IPS-NIHi7 (cell line): ENCODE measurements around the gene FYN.
A peak's percentile ranks its signal among the peaks of the same experiment; 100 is the strongest.

ENCODE experiments used
- DNase-seq: peaks from one replicate; pipeline ENCODE4 v3.0.0; 2012; ENCODE audit warnings: mixed read lengths; ENCODE audit errors: extremely low spot score

Gene FYN

DNA sequence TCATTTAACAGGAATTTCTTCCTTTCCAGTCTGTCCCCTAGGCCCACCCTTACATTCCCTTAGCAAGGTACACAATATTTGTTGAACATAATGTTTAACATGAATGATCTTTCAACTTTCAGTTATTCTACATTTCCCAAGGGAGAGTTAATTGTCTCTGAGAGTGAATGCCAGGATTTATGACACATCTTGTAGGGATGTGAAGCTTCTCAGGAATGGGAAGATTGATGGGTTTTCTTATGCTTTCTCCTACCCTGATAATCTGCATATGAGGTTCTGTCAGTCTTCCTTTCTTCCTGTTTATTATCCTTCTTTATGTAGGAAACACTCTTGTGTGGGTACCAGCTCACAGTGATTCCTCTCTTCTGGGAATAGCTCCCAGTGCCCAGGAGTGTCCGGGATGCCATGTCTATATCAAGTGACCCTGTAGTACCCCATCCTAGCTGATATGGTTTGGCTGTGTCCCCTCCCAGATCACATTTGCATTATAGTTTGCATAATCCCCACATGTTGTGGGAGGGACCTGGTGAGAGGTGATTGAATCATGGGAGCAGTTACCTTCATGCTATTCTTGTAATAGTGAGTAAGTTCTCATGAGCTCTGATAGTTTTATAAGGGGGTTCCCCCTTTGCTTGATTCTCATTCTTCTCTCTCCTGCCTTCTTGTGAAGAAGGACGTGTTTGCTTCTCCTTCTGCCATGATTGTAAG is 7.1 kb upstream of the FYN start:
- no peak for DNase-seq

DNA sequence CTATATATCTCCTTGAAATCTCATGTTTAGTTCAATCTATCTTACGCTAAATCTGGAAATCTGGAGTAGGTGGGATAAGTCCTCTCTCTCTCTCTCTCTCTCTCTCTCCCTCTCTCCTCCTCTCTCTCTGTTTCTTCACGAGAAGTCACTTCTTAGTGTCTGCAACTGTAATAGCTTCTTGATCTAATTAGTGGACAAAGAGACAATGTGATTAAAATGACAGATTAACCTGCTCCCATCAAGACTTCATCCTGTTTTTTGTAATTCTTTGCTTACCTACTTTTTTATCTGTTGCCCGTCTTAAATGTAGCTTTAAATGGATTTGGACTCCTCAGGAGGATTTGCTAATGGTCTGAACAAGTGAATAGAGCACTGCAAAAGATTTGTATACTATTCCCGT is 2.5 kb upstream of the FYN start:
- no peak for DNase-seq

DNA sequence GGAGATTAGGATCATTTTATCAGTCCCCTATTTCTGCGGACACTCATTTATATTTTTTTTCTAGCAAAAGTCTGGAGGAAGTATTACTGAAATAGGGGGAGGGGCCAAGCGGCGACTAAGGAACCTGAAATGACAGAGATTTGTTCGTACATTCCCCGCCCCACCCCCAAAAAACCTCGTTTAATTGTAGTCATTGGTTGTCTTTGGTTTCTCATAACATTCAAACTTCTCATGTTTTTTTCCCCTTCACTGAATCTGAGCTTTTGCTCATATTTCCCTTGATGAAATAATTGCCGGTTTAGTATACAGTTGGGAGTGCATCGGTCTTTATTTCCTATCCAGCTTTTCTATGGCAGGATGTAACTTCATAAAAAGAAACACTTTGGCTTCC is 768 bp upstream of the FYN start:
- no peak for DNase-seq

DNA sequence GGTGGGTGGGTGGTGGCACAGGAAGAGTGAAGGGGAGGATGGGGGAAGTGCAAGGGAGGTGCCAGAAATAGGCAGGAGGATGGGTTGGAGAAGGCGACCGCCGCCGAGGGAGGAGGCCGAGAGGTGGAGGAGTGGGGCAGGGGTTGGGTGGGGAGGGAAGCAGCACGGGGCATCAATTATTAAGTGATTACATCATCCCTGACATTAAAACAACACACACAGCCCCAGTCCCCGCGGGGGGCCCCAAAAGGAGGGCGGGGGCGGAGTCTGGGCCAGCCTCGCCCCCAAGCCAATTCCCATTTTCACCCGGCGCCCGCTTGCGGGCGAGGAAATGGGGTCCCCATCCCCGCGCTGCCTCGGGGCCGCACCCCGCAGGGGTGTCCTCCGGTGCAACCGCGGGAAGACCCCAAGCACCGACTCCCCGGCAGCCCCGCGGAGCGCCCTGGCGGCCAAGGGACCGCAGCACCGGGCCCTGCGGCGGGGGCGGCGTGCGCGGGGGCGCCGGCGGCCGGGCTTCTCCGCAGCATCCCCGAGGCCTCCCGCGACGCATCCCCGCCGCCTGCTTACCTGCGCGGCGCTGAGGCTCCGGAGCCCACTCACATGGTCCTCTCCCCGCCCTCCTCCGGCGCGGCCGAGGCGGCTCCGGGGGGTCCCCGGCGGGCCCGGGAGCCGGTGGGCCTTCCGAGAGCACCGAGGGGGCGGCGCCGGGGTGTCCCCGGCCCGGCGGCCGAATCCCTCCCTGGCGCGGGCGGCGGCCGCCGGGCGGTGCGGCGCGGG is 663 bp downstream of the FYN start:
- no peak for DNase-seq

DNA sequence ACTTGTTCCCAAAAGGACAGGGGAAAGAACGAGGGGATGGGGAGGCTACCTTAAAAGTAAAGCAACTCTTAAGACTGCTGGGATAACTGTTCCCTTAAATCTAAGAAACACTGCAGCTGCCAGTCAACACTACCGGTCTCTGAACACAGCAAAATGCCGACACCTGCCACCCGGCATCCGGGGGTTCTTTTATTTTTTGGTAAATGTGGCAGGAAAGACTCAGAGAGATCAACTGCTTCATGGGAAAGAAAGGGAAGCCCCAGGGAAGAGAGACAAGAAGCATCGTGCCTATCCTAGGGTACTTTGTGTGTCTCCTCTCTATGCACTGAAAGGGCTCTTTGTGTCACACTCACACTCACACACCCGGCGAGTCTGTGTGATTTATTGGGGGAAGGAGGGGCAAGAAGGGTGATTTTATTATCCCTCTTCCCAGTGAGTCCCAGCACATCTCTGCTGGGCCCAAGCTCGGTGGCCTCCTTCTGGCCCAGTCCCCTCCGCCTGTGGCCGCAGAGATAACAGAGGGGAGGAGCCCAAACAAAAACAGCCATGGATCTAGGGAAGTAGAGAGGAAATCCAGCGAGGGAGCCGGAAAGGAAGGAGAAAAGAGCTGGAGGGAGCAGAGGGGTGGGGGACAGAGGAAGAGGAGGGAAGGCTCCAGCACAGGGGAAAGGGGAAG is 1.4 kb downstream of the FYN start:
- DNase-seq, result peak; percentile 53

DNA sequence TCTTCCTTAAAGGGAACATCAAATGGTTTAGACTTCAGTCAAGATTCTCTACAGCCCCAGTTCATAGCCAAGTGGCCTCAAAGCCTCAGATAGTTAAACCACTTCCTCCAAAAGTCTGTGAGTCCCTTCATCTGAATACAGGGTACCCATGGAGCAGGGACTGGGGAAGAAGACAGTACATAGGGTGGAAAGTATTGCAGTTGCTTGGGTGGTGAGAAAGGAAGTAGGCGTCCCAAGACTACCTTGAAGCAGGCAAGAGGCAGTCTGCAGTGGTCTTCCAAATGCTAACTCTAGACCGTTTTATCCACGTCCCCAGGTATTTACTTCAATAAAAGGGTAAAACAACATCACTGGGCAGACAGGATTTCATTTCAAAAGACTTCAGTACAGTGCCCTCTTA is 2.0 kb downstream of the FYN start:
- DNase-seq, result no peak

DNA sequence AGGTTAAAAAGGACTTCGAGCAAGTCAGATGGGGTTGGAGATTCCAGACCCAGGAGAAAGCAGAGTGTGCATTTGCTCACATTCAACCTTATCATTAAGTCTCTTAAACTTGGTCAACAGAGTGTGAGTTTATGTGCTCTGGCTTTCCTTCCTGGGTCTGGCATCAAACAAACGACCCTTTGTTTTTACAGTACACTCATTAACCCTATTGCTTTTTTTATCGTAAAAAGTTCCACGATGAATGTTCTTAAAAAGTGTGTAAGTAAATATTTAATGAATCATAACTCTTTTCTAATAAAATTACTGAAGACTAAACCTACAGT is 2.5 kb downstream of the FYN start:
- DNase-seq, result no peak

DNA sequence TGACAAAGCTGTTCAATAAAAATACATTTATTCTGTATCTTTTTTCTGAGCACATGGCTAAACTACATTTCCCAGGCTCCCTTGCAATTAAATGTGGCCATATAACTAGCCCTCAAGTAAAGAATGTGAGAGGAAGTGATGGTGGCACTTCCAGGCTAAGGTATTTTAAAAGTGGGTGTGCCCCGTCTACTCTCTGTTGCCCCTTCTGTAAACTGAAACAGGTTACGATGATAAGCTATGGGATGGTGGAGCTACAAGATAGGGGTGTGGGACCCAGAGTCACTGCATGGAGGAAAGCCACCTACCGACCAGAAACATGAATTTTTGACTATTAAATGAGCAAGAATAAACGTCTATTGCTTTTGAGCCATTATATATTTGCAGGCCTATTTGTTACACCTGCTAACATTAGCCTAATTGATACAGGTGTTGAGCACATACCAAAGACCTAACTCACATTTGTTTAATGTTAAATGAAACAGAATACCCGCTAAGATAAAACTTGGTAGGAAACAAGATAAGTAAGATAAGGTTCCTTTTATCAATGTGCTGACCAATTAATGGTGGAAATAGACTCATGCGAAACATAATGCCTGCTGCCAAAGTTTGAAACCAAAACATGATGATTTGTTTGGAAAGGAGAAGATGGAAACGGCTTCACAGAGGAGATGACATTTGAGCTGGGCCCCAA is 3.1 kb downstream of the FYN start:
- DNase-seq, result no peak

DNA sequence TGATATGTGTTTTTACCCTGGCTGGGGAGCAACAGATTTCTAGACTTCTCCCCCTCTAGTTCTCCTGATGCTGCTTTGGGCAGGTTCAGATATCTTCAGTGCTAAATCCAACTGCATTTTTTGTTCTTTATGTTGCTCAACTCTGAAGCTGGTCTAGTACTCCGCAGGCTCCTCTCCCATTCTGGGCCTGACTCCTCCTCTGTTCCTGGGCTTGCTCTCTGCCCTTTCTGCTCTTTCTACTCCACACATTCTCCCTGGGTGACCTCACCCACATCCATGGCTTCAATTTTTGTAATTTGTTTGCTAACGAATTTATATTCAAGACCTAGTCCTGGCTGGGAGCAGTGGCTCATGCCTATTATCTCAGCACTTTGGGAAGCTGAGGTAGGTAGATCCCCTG is 6.4 kb downstream of the FYN start:
- no peak for DNase-seq

DNA sequence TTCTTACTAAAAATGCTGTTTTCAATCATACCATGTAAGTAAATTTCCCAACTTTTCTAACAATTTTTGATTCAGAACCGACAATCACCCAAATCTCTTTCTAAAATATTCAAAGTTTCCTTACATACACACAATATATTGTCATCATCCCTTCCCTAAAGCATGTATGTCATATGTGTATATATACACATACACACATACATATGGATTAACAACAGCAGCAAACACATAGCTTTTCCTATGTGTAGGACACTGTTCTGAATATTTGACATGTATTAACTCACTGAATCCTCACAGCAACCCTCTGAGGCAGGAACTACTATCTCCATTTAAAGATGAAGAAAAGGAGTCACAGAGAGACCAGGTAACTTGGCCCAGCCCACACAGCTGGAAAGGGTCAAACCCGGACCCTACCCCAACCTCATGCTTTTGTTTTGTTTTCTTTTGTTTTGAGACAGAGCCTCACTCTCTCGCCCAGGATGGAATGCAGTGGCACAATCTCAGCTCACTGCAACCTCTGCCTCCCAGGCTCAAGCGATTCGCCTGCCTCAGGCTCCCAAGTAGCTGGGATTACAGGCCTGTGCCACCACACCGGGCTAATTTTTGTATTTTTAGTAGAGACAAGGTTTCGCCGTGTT is 7.2 kb downstream of the FYN start:
- DNase-seq, result no peak

DNA sequence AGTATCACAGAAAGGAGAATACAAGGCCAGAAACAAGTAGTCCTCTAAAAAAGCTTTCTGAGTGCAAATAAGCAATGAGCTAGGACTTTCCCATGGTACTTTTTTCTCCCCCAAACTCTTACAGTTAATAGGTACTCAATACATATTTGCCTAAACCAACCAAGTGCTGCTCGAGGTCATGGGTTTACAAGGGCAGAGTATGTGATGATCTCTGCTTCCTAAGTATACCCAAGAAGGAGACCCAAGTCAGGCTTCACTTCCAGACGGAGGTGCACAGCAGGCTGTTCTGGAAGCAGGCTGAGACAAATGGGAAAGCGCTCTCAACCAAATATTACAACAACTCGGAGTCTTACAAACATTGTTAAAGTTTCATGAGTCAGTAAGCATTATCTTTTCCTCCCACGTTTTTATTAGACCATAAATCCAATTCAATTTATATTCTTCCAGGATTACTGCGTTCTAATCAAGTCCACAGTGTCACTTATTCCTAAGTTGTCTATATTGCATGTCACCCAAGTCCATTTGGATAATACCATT is 8.1 kb downstream of the FYN start:
- DNase-seq, result no peak

DNA sequence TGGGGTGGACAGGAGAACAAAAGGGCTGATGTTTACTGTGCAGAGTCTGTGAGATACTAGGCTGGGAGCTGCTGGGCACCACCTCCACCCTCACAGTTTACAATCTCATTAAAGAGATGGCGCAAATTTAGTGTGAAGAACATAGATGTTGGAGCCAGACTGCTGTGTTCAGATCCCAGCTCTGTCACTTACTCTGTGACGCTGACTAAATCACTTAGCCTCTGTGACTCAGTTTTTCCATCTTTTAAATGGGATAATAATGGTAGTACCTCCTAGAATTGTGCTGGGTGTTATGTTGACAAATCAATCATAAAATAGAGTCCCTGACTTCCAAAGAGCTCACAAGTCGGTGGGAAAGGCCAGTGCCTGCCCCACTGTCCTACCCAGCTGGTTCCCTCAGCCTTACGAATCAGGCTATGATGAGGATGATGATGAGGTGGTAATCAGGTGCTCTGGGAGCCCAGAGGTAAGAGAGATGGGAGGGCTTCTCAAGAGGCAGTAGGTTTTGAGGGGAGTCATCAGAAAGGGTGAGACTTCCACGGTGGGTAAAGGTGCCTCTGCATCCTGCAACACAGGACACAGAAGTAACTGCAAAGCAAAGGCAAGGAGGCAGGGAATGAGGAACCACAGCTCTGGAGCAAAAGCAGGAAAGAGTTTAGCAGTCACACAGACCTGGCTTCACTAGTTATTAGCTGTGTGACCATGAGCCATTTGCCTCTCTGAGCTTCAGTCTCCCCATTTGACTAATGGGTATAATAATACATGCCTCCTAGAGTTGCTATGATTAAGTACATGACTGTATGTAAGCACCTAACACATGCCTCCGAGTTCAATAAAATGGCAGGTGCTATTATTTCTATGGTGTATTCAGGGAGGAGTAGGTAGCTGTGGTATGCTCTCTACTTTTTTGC is 8.9 kb downstream of the FYN start:
- no peak for DNase-seq

DNA sequence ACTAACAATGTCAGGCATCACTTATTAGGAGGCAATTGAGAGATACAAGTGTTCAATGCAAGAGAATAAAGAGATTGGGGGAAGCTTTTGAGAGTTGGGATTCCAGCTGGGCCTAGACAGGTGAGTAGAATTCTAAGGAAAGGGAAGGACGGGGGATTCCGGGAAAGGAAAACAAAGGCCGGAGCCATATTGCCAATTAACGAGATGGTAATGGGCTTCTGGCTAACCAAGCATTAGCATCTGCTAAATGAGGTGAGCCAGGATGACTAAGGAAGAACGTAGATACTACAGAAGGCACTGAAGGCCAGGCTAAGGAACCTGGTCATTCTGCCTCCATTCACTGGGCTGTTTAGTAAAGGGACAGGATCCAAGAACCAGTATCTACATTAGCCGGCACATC is 10.5 kb downstream of the FYN start:
- DNase-seq, result no peak

DNA sequence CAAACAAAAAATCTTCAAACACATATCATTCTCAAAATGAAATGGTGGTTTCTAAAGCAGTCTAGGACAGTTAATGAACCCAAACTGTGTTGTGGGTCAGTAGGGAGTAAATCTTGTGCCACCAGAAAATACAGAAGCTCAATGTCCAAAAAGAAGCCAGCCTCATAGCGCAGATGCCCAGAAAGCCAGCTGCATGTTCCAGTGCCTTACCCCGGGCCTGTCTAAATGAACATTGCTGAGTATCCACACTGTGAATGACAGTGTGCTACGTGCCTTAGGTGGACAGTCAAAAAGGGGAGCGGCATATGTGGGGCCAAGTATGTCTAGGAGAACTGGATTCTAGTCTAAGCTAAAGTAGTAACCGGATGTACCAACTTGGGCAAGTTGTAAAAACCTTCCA is 10.9 kb downstream of the FYN start:
- no peak for DNase-seq

DNA sequence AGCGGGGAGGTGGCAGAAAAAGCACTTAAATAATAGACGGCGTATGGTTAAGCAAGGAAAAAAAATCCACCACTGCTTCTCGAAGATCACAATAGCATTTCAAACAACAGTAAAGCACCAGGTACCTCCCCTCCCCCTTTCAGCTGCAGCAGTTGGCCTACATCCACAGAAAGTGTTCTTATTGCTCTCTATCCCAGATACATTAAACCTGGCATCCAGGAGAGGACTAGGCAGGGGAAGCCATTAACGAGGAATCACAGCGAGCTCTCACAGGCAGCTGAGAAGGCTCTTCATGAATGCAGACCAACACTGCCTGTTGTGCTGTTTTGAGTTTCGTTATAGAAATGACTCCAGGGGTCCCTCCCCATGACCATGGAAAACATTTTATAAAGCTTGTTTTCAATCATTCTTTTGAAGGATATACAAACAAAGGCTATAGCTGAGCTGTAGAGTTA is 11.8 kb downstream of the FYN start:
- DNase-seq, result no peak

DNA sequence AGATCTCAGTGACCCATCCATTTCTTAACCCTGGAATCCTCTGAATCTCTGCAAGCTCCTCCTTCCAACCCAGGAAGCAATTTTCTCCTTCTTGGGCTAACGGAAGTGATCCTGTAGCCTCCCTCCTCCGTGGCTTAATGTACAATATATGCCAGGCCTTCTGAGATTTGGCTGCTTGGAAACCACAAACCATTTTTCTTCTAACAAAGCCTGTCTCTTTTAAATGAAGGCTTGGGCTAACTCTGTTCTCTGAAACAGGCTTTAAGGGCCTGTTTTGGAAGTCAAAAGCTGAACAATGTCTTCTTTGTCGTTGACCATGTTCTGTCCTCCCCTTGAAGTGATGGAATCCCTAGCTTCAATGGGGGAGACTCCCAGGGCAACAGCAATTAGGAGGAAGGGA is 14.9 kb downstream of the FYN start:
- DNase-seq, result no peak

DNA sequence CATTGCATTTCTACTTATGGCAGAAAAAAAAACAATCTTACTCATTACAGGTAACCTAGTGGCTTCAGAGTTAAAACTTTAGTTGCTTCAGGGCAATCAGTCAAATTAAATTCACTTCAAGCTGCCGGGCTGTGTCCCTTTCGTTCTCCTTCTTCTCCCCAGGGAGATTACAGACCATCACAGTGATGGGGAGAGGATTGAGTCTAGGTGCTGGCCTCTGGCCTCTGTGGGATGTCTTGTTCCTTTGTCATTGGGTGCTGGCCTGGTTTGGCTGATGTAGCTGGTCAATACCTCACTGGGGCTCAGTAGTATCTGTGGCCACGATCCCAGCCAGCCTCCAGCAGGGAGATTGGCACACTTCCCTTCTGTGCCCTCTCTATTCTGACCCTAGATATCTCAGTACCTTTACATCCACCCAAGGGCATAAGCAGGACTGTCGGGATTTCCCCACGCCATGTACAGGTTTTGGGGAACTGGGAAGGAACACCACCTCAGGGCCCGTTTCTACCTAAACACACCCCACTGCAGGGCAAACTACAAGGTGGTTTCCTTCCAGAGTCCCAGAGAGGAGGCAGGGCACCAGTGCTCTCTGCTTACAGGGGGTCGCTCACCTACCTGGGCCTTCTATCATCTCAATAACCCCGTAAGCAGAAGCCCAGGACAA is 15.4 kb downstream of the FYN start:
- DNase-seq, result no peak

DNA sequence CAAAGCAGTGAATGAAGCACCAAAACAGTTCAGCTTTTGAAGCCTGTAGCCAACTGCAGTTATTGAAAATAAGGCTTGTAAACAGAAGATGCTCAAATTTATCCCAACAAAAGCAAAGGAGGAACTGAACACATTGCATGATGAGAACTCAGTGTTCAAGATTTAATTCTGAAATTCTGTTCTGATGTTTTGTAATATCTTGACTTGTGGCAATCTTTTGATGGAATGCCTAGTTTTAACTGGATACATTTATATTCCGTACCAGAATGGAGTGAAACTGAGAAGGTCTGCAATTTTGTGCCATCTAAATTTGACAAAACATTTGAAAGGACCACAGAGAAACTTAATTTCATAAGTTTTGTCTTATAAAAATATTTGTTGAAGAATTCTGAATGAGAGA is 17.5 kb downstream of the FYN start:
- no peak for DNase-seq

DNA sequence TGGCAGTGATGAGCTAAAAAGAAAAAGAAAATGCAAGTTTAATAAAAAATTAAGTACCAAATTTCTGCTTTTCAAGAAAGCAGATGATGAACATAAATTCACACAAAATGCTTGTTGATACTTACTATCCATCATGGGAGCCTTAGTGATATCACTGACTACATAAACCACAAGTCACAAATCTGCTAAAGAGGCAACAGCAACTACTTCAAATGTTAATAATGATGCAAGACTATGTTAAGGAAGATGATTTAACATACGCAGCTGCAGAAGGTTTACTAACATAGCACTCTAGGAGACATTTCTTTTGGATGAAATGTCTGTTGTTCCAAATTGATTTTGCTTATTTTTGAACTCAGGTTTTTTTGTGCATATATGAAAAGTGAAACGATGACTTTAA is 18.6 kb downstream of the FYN start:
- no peak for DNase-seq

DNA sequence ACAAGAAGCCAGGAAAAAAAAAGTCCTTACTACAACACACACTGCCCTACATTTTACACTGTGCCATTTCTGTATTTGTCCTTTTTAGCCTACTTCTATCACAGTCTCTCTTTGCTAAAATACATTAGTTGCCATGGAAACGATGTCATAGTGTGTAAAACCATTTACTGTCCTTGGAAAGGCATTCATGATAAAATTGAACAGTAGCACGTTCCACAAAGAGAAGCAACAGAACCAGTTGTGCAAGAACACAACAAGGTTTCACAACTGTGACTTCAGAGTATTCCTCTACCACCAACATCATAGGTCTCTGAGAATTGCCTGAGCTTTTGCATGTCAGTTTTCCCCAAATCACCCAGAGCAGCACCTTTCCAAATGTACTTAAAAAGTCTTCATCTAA is 20.5 kb downstream of the FYN start:
- no peak for DNase-seq
